GM12872 (cell line): ENCODE measurements around the gene CELF4.

Experiments
- CTCF ChIP-seq: IDR thresholded peaks from 3 replicates; pipeline ENCODE4 v1.5.1; 2011; ENCODE audit warnings: low read depth, mild to moderate bottlenecking, low read length, moderate library complexity; ENCODE audit not compliant: insufficient read depth

The CELF4 gene

GRCh38 chr18:37564711-37565100 is 892 bp downstream of the CELF4 start:
- TF ChIP-seq CTCF = no peak

- no peak for TF ChIP-seq CTCF
These were observed 1.6 kb downstream of the CELF4 start for GRCh38 chr18:37563931-37564392.

GRCh38 chr18:37561986-37562385 is 3.6 kb downstream of the CELF4 start:
- TF ChIP-seq CTCF = no peak

GRCh38 chr18:37560003-37560402 is 5.6 kb downstream of the CELF4 start:
- TF ChIP-seq CTCF = no peak

GRCh38 chr18:37559194-37559593 is 6.4 kb downstream of the CELF4 start:
- no peak for TF ChIP-seq CTCF

GRCh38 chr18:37554399-37554787 is 11.2 kb downstream of the CELF4 start:
- no peak for TF ChIP-seq CTCF

GRCh38 chr18:37553633-37554398 is 11.8 kb downstream of the CELF4 start:
- TF ChIP-seq CTCF = peak; percentile 14; the same call in 1 of the 3 replicates
